A549 (cell line): ENCODE results near the gene HNF4A.

ENCODE experiments used
- BHLHE40 ChIP-seq: IDR thresholded peaks from 2 replicates; pipeline ENCODE4 v1.6.1; 2012; ENCODE audit warnings: low read depth, low read length, inconsistent platforms
- CTCF ChIP-seq: fragments of >200 bp; sonication (Bioruptor Twin); formaldehyde crosslinking; IDR thresholded peaks from 3 replicates; pipeline ENCODE4 v1.5.1; 2016
- JUN ChIP-seq, 2 experiments: fragments of >200 bp; sonication (Bioruptor Twin); formaldehyde crosslinking; IDR thresholded peaks; 2 replicates in 1 of 2; 3 replicates in 1 of 2; pipeline ENCODE4 v1.6.1; 2016 to 2017
- JUNB ChIP-seq: fragments of >200 bp; sonication (Bioruptor Twin); formaldehyde crosslinking; IDR thresholded peaks from 2 replicates; pipeline ENCODE4 v1.6.1; 2016
- PHF8 ChIP-seq: fragments of 200-600 bp; sonication (generic); IDR thresholded peaks from 2 replicates; pipeline ENCODE4 v1.6.1; 2016; ENCODE audit warnings: low read depth, mild to moderate bottlenecking, antibody characterized with exemption, moderate library complexity, borderline replicate concordance
- POLR2A ChIP-seq: IDR thresholded peaks from 2 replicates; pipeline ENCODE4 v1.6.1; 2012; ENCODE audit warnings: mild to moderate bottlenecking, low read length
- RAD21 ChIP-seq, 2 experiments: fragments of >200 bp in 1 of 2; sonication (Bioruptor Twin) in 1 of 2; formaldehyde crosslinking in 1 of 2; IDR thresholded peaks in 1 of 2; conservative IDR thresholded peaks in 1 of 2; 2 replicates in 1 of 2; 3 replicates in 1 of 2; pipeline ENCODE4 v1.6.1; 2012 to 2018; ENCODE audit warnings: inconsistent platforms in 1 of 2
- RCOR1 ChIP-seq: fragments of 150-350 bp; IDR thresholded peaks from 2 replicates; pipeline ENCODE4 v1.6.1; 2014; ENCODE audit warnings: antibody characterized with exemption, low read length, low read depth
- REST ChIP-seq: fragments of 200-600 bp; sonication (generic); IDR thresholded peaks from 2 replicates; pipeline ENCODE4 v1.6.1; 2016; ENCODE audit warnings: antibody characterized with exemption, mild to moderate bottlenecking, moderate library complexity

GRCh38 chr20:44480097-44480496, 124.6 kb downstream of the HNF4A start:
- no peak for TF ChIP-seq JUNB
- TF ChIP-seq CTCF: no peak
- no peak for TF ChIP-seq RCOR1
- no peak for TF ChIP-seq RAD21 (conservative IDR thresholded peaks at IDR 0.05 in 1 of 2, IDR thresholded peaks at IDR 0.05 in 1 of 2)
- no peak for TF ChIP-seq REST
- TF ChIP-seq JUN (IDR thresholded peaks at IDR 0.05): no peak
- TF ChIP-seq POLR2A: no peak
- TF ChIP-seq BHLHE40: no peak
- TF ChIP-seq PHF8: no peak
